Measurements from ENCODE around the gene RIT1.
A peak's percentile ranks its signal among the peaks of the same experiment; 100 is the strongest.

Gene RIT1

DNA sequence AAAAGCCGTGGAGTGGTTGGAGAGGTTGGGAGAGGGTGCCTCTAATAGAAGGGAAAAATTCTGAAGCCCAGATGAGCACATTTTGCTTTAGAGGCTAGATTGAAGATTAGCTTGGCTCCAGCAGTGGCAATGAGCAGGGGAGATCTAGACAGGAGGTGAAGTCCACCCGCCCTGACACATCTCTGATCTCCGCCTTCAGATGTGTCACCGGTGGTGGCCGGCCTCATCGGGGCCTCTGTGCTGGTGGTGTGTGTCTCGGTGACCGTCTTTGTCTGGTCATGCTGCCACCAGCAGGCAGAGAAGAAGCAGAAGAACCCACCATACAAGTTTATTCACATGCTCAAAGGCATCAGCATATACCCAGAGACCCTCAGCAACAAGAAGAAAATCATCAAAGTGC, 43.4 kb downstream of the RIT1 start:
- intact Hi-C loops (cut with DNase I), result no loop called here
- DNase-seq, result no peak

DNA sequence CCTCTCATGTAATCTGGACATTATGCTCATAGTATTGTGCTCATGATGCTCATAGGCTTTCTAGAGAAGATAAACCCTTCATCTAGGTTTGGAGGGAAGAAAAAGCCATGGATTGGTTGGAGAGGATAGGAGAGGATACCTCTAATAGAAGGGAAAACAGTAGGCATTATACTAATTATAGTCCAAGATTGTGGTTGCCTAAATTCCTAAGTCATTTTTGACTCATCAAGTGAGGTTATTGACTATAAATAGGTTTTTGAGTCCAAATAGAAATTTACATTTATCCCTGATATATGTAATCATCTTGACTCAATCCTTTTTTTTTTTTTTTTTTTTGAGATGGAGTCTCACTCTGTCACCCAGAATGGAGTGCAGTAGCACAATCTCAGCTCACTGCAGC, 46.8 kb downstream of the RIT1 start:
- no peak for DNase-seq
- intact Hi-C loops (cut with DNase I), result loop anchor here (5.0 kb wide), 1 partner anchor 68 kb away; the partner anchor contains the start of gene KHDC4

DNA sequence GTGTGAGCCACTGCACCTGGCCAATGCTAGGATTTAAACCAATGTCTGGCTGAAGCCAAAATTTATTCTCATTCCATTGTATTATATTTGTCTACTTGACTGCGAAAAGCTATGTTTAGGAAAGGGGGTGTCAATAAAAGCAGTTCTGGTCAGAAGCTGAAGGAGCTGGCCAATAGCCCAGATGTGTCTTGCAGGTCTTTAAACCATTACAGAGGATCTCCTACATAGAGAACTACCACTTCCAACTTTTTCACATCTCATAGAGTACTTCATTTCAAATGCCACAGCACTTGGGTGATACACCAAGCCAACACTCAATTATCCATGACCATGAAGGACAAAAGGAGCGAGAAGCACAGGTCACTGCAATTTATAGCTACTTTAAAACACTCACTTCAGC, 49.3 kb downstream of the RIT1 start:
- intact Hi-C loops (cut with DNase I), result loop anchor here (5.0 kb wide), 1 partner anchor 70 kb away; the partner anchor contains the start of gene KHDC4
- DNase-seq, result no peak

DNA sequence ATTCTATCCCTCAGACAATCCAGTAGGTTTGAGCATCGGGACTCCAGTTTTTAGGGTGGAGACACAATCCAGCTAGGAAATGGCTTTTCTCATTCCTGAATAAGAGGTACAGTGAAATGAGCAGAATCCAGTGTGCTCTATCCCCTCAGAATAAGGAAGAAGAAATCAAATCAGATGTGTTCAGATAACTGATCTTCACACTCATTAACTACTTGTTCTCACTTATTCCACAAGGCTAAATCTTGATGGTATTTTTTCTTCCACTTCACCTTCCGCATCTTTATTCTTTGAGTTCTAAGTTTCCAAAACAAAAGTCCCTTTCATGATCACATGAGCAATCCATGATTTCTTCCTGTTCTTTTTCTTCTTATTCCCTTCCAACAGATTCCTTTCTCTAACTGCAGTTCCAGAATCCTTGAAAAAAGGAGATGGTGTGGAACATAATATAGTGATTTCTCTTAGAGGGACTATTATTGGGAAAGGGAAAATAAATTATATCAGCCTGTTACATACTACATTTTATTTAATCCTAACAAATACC, 50.1 kb downstream of the RIT1 start:
- no peak for DNase-seq
- intact Hi-C loops (cut with DNase I), result loop anchor here (1.0 to 5.0 kb wide), 2 partner anchors 10 to 71 kb away; partner anchors contain the start of gene KHDC4

DNA sequence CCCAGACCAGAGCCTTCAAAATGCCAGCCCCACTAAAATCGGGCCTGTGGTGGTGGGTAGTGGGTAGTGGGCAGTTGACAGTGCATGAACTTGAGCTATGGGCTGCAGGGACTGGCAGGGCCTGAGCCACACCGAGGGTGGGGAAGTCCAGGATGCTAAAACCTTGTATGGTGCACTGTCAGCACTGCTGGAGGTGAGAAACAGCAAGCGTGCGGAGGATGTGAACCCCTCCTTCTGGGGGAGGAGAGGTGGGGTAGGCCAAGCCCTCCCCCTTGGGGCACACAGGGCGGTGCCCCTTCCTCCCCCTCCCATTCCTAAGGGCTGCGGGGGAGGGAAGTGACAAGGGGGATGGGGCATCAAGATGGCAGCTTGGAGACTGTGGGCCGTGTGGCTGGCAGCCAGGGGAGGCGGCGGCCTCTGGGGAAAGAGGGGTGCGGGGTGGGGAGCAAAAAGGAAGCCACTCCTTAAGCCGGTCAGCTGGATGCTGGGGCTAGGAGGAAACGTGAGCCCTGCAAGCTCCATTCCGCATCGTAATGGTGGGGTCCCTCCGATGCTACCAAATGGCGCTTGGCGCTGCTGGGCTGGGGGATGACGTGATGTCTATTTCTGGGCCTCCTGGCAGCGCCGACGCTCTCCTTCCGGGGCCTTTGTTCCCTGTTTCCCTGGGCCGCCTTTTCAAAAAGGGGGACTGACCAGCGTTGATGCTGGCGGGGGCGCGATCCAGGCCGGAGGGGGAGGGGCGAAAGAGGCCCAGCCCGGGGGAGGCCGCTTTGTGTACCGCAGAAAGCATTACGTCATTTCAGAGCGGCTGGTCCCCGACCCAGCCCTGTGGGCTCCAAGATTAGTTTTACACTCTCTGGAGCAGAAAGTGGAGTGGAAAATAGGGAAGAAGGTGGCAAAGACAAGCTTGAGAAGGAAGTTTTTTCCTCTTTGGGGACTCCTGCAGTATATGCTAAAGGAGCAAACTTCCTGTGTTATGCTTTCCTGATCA, 51.0 kb downstream of the RIT1 start:
- peak; percentile 85 to 98 (median 92) for DNase-seq
- intact Hi-C loops (cut with DNase I), result loop anchor here (1.0 to 5.0 kb wide), 3 partner anchors 11 to 112 kb away; partner anchors contain the start of gene KHDC4

DNA sequence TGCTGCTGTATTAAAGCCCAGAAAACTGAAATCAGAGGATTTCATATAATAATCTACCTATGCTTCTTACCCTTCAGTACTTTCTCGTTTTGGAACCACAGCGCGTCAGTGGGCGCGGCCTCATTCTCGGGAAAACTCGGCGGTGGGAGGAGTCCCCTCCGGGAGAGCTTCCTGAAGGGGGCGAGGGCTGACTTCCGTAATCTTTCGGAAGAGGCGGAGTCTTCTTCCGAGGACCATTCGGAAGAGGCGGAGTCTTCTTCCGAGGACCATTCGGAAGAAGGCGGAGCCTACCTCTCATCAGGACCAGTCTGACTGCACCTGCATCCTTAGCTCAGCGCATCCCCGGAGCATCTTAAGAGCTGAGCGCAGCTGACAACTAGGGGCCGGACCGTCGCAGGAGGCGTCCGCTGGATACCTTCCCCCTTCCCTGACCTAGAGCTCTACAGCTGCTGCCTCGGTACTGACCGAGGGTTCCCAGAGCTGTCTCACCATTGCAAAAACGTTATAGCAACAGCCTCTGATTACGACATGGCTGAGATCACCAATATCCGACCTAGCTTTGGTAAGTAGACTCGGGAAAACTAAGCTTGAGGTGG, 51.8 kb downstream of the RIT1 start, which contains the start of gene SYT11:
Gene SYT11, plus strand, starts transcription at position 334 of the 596 bp plus-strand sequence. Its CDS starts 195 bp downstream, at position 529.
- intact Hi-C loops (cut with DNase I), result loop anchor here (5.0 kb wide), 1 partner anchor 113 kb away; no protein-coding TSS in a partner anchor
- peak; percentile 92 to 98 (median 96) for DNase-seq

DNA sequence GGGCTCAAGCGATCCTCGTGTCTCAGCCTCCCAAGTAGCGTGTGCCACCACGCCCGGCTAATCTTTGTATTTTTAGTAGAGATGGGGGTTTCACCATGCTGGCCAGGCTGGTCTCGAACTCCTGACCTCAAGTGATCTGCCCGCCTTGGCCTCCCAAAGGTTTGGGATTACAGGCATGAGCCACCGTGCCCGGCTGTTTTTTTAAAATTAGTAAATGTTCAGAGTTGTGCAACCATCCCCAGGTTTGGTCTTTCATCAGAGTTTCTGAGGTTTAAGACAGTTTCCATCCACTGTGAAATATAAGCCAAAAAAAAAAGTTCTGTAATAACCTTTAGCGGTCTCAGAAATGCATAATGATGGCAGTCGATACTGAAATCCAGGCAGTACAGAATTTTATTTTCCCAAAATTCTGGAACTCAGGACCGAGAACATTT, 52.3 kb downstream of the RIT1 start:
- DNase-seq, result no peak
- intact Hi-C loops (cut with DNase I), result loop anchor here (5.0 kb wide), 1 partner anchor 113 kb away; no protein-coding TSS in a partner anchor

DNA sequence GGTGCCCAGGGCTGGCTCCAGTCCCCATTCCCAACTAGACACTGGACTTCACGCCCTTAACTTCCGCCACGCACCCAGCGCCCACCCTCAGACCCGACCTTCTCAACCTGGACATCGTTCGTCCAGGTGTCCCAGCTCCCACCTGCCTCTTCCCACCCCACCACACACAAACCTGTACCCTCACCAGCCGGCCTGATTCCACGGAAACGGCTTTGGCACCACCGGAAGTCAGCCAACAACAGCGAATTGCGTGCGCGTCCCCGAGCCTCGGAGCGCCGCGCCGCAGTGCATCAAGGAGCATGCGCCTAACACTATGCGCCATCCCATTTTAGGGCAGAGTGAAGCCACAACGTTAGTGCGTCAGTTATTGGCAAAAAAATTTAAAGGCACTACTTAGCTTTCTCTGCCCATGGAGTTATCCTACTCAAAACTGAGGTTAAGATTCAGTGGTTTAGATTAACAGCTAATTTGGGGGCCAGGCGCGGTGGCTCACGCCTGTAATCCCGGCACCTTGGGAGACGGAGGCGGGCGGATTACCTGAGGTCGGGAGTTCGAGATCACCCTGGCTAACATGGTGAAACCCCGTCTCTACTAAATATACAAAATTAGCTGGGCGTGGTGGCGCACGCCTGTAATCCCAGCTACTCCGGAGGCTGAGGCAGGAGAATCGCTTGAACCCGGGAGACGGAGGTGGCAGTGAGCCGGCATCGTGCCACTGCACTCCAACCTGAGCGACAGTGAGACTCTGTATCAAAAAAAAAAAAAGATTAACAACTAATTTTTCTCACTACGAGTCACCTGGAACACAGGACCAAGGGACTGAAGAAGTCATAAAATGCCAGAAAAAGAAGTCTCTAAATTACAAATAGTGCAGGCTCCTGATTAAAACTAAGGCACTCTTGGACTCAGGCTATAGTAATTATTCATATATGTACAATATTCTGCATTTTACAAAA, 53.9 kb downstream of the RIT1 start, which contains the start of gene GON4L:
Gene GON4L, minus strand, starts transcription at position 240 of the 956 bp plus-strand sequence. CDS start 3,434 bp downstream, outside the sequence.
- peak; percentile 81 to 96 (median 90) for DNase-seq
- intact Hi-C loops (cut with DNase I), result loop anchor here (5.0 kb wide), 1 partner anchor 115 kb away; no protein-coding TSS in a partner anchor

DNA sequence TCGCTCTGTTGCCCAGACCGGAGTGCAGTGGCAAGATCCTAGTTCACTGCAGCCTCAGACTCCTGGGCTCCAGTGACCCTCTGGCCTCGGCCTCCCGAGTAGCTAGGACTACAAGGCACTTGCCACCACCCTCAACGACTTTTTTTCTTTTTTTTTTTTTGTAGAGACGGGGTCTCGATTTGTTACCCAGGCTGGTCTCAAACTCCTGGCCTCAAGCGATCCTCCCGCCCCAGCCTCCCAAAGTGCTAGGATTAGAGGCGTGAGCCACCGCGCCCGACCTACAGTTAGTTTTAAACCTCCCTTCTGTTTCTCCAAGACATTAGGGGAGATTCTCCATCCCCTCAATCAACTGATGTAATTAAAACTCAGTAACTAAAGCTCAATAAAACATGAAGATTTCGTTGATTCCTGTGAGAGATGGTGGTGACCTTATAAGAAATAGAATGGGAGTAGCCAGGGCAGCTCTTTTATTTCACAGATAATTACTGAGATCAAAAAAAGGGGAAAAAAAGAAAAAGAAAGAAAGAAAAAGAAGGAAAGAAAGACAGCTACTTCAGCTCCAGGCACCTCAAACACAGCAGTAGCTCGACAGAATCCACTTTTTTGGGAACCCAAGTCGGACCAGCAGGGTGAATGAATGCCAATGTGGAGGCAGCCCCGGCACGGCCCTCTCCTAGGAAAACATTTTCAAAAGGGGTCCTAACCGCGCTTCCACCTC, 54.7 kb downstream of the RIT1 start:
- intact Hi-C loops (cut with DNase I), result loop anchor here (5.0 kb wide), 1 partner anchor 116 kb away; no protein-coding TSS in a partner anchor
- DNase-seq, result no peak

DNA sequence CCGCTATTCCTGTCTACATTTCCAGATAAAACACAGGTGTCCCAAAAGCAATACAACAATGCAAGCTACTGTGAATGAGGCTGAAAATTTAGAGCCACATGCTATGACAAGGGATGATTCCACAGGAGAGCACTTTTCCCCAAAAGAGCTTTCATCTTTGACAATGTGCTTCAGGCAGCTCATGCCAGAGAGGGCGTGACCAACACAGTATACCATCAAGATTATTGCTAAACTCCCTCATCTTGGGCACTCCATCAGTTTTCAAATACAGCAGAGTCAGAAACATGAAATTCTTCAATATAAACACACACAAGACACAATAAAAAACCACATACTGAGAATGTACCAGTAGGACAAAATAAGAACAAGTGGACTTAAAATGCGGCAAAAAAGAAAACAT, 60.8 kb downstream of the RIT1 start:
- intact Hi-C loops (cut with DNase I), result no loop called here
- no peak for DNase-seq

DNA sequence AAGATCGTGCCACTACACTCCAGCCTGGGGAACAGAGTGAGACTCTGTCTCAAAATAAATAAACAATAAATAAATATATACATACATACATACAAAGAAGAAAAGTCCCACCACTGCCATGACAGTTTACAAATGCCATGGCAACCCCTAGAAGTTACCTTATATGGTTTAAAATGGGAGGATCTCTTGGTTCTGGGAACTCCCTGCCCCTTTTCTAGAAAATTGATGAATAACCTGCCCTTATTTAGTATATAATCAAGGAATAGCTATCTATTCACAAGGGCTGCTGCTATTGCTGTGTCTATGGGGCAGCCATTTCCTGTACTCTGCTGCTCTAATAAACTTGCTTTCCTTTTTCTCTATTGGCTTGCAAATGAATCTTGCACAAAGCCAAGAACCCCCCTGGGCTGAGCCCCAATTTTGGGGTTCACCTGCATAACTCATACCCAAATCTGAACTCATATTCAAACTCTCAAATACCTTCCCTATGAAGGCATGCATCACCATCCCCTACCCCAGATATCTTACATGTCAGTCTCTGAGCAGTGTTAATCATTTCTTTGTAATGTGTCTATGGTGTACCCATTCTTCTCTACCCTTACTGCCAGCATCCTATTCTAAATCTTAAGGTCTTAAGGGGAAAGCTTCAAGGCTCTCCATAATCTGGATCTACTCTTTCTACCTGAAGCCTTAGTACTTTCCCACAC, 63.2 kb downstream of the RIT1 start:
- no peak for DNase-seq
- intact Hi-C loops (cut with DNase I), result no loop called here

Measured in head of caudate nucleus (tissue), 42 donors.